Measurements from ENCODE around the gene DGKZ.

Gene DGKZ

DNA sequence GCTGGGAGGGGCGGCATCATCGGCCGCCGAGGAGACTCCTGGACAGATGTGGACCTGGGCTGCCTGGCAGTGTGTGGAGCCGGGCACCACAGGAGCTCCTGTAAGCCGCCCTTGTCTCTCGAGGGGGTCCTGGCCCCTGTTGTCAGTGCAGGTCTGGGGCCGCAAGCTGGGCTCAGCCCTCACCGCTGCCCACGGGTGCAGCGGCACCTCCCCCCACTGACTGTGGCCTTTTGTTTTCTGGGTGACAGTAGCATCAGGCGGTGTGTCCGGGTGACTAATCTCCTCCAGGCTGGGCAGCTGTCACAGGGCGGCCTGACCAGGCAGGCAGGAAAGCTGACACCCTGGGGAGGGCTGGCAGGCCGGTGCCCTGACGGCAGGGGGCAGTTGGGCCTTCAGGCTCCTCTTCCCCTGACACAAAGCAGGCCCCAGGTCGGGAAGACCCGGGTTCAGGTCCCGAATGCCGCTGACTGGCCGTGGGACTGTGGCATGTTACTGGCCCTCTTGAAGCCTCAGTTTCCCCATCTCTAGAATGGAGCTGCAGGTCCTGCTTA lies 16.3 kb downstream of the DGKZ start:
- no peaks in the 10 kb centered on the region for H3K27me3 ChIP-seq (ENCODE audit: insufficient read depth, poor library complexity, severe bottlenecking)
- TF ChIP-seq SPI1 (IDR thresholded peaks at IDR 0.05; ENCODE audit: borderline replicate concordance, low read depth), result no peak
- TF ChIP-seq, protein P1, sequence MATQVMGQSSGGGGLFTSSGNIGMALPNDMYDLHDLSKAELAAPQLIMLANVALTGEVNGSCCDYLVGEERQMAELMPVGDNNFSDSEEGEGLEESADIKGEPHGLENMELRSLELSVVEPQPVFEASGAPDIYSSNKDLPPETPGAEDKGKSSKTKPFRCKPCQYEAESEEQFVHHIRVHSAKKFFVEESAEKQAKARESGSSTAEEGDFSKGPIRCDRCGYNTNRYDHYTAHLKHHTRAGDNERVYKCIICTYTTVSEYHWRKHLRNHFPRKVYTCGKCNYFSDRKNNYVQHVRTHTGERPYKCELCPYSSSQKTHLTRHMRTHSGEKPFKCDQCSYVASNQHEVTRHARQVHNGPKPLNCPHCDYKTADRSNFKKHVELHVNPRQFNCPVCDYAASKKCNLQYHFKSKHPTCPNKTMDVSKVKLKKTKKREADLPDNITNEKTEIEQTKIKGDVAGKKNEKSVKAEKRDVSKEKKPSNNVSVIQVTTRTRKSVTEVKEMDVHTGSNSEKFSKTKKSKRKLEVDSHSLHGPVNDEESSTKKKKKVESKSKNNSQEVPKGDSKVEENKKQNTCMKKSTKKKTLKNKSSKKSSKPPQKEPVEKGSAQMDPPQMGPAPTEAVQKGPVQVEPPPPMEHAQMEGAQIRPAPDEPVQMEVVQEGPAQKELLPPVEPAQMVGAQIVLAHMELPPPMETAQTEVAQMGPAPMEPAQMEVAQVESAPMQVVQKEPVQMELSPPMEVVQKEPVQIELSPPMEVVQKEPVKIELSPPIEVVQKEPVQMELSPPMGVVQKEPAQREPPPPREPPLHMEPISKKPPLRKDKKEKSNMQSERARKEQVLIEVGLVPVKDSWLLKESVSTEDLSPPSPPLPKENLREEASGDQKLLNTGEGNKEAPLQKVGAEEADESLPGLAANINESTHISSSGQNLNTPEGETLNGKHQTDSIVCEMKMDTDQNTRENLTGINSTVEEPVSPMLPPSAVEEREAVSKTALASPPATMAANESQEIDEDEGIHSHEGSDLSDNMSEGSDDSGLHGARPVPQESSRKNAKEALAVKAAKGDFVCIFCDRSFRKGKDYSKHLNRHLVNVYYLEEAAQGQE (IDR thresholded peaks at IDR 0.05; ENCODE audit: insufficient replicate concordance, low read depth), result no peak
- no peak for TF ChIP-seq GABPA (IDR thresholded peaks at IDR 0.05; ENCODE audit: low read depth)
- no peak for TF ChIP-seq POLR2AphosphoS5 (IDR thresholded peaks at IDR 0.05; ENCODE audit: low read depth)
- TF ChIP-seq, protein P2, sequence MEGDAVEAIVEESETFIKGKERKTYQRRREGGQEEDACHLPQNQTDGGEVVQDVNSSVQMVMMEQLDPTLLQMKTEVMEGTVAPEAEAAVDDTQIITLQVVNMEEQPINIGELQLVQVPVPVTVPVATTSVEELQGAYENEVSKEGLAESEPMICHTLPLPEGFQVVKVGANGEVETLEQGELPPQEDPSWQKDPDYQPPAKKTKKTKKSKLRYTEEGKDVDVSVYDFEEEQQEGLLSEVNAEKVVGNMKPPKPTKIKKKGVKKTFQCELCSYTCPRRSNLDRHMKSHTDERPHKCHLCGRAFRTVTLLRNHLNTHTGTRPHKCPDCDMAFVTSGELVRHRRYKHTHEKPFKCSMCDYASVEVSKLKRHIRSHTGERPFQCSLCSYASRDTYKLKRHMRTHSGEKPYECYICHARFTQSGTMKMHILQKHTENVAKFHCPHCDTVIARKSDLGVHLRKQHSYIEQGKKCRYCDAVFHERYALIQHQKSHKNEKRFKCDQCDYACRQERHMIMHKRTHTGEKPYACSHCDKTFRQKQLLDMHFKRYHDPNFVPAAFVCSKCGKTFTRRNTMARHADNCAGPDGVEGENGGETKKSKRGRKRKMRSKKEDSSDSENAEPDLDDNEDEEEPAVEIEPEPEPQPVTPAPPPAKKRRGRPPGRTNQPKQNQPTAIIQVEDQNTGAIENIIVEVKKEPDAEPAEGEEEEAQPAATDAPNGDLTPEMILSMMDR (IDR thresholded peaks at IDR 0.05; ENCODE audit: insufficient read depth, low read length), result no peak
- 0 out of 2 replicates have a peak overlapping the region, but pooled peaks have one; percentile 2 for H3K4me3 ChIP-seq (replicated peaks; ENCODE audit: insufficient read depth, low read length)
- no peak for DNase-seq (ENCODE audit: low read depth in 1 of 2, low spot score in 1 of 2)
- peak overlapping the region; percentile 97 for H3K27ac ChIP-seq (replicated peaks)

DNA sequence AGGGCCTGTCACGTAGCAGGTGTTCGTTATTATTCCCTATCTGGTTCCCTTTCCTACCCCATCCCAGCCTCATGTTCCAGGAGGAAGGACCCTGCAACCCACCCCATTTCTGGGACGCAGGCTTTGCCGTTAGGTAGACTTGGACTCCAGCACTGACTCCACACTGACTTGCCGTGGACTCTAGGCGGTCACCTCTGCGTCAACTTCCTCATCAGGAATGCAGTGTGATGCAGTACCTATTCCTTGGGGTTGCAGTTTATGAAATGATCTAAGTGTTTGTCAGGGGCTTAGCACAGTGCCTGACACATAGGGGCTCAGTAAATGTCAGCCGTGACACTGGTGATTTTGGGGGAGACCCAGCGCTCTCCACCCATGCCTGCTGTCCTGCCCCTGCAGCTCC lies 16.8 kb downstream of the DGKZ start:
- no peaks in the 10 kb centered on the region for H3K27me3 ChIP-seq (ENCODE audit: insufficient read depth, poor library complexity, severe bottlenecking)
- peak overlapping the region; percentile 97 for H3K27ac ChIP-seq (replicated peaks)
- H3K4me3 ChIP-seq (replicated peaks; ENCODE audit: insufficient read depth, low read length), result no peak overlapping the region

DNA sequence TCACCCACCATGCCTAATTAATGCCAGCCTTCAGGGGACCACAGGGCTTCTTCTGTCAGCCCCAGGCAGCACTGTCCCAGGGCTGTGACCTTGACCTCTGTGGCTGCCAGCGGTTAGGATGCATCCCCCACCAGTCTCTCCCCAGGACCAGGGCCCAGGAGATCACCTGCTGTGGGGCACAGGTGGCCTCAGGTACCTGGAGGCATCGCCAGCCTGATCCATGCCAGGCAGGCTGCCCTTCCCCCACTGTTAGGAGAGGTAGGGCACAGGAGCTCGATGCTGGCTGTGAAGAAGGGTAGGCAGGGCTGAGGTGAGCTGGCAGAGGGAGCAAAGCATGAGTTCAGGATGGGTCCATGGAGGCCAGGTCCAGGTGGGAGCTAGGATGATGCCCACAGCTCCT lies 17.5 kb downstream of the DGKZ start:
- DNase-seq (ENCODE audit: low read depth in 1 of 2, low spot score in 1 of 2), result no peak
- TF ChIP-seq, protein P2 (IDR thresholded peaks at IDR 0.05; ENCODE audit: insufficient read depth, low read length), result no peak
- TF ChIP-seq, protein P1 (IDR thresholded peaks at IDR 0.05; ENCODE audit: insufficient replicate concordance, low read depth), result no peak
- TF ChIP-seq GABPA (IDR thresholded peaks at IDR 0.05; ENCODE audit: low read depth), result no peak
- no peak for TF ChIP-seq SPI1 (IDR thresholded peaks at IDR 0.05; ENCODE audit: borderline replicate concordance, low read depth)
- TF ChIP-seq POLR2AphosphoS5 (IDR thresholded peaks at IDR 0.05; ENCODE audit: low read depth), result no peak
- H3K27ac ChIP-seq (replicated peaks), result peak overlapping the region; percentile 97
- no peak overlapping the region for H3K4me3 ChIP-seq (replicated peaks; ENCODE audit: insufficient read depth, low read length)
- H3K27me3 ChIP-seq (ENCODE audit: insufficient read depth, poor library complexity, severe bottlenecking), result no peaks in the 10 kb centered on the region

More for the DNA sequence above, 16.8 kb downstream of the DGKZ start:
- DNase-seq (ENCODE audit: low read depth in 1 of 2, low spot score in 1 of 2), result no peak
- TF ChIP-seq GABPA (IDR thresholded peaks at IDR 0.05; ENCODE audit: low read depth), result no peak

DNA sequence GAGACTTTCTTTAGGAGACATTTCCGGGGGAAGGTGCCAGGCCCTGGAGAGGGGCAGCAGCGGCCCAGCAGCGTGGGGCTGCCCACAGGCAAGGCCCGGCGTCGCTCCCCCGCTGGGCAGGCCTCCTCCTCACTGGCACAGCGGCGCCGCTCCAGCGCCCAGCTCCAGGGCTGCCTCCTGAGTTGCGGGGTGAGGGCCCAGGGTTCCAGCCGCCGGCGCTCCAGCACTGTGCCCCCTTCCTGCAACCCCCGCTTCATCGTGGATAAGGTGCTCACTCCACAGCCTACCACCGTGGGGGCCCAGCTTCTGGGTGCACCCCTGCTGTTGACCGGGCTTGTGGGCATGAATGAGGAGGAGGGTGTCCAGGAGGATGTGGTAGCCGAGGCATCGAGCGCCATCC lies 19.0 kb downstream of the DGKZ start:
- no peaks in the 10 kb centered on the region for H3K27me3 ChIP-seq (ENCODE audit: insufficient read depth, poor library complexity, severe bottlenecking)
- DNase-seq (ENCODE audit: low read depth in 1 of 2, low spot score in 1 of 2), result no peak
- no peak for TF ChIP-seq GABPA (IDR thresholded peaks at IDR 0.05; ENCODE audit: low read depth)
- no peak for TF ChIP-seq SPI1 (IDR thresholded peaks at IDR 0.05; ENCODE audit: borderline replicate concordance, low read depth)
- no peak for TF ChIP-seq POLR2AphosphoS5 (IDR thresholded peaks at IDR 0.05; ENCODE audit: low read depth)
- TF ChIP-seq, protein P2 (IDR thresholded peaks at IDR 0.05; ENCODE audit: insufficient read depth, low read length), result no peak
- TF ChIP-seq, protein P1 (IDR thresholded peaks at IDR 0.05; ENCODE audit: insufficient replicate concordance, low read depth), result no peak
- H3K4me3 ChIP-seq (replicated peaks; ENCODE audit: insufficient read depth, low read length), result no peak overlapping the region
- no peak overlapping the region for H3K27ac ChIP-seq (replicated peaks)

Data from HL-60 (cell line).